Measurements from ENCODE around the gene ADGRD1. TPM values are rescaled to one million over a fixed set of nuclear protein-coding genes. Genes with fewer than 3 reads are reported as not detected.
A peak's percentile ranks its signal among the peaks of the same experiment; 100 is the strongest.
"Not testable (repeated sequence)": the region's sequence is repeated elsewhere in the genome, so short reads cannot be mapped to it uniquely, and the experiment has no call there.

ADGRD1 gene
- total RNA-seq, 1 donor from 2014 or later: 4.0 TPM

DNA sequence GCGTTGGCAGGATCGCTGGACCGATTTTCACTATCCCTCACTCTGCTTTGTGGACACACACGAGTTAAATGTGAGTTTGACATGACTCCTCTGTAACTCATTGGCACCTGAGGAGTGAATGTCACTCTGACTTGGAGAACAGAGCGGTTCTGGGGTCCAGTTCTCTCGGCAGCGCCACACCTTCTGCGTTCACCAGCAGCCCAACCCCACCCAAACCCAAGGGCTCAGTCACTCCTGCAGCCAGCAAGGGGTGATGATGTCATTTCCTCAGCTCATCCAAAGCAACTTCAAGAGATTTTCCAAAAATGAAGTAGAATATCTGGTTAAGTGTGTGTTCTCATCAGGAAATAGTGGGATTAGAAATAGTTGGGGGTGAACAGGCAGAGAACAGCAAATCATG lies 36.3 kb downstream of the ADGRD1 start:
- H3K27ac Mint-ChIP-seq: no peak overlapping the region
- TF ChIP-seq, protein P1, sequence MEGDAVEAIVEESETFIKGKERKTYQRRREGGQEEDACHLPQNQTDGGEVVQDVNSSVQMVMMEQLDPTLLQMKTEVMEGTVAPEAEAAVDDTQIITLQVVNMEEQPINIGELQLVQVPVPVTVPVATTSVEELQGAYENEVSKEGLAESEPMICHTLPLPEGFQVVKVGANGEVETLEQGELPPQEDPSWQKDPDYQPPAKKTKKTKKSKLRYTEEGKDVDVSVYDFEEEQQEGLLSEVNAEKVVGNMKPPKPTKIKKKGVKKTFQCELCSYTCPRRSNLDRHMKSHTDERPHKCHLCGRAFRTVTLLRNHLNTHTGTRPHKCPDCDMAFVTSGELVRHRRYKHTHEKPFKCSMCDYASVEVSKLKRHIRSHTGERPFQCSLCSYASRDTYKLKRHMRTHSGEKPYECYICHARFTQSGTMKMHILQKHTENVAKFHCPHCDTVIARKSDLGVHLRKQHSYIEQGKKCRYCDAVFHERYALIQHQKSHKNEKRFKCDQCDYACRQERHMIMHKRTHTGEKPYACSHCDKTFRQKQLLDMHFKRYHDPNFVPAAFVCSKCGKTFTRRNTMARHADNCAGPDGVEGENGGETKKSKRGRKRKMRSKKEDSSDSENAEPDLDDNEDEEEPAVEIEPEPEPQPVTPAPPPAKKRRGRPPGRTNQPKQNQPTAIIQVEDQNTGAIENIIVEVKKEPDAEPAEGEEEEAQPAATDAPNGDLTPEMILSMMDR (IDR thresholded peaks at IDR 0.05; ENCODE audit: unreplicated experiment): no peak
- no peaks in the 10 kb centered on the region for H3K9me3 Mint-ChIP-seq (ENCODE audit: low read depth)
- peaks cover 9% of the 10 kb centered on the region for H3K4me1 Mint-ChIP-seq (ENCODE audit: low read depth)
- peaks cover 3% of the 10 kb centered on the region for H3K27me3 Mint-ChIP-seq
- H3K4me3 Mint-ChIP-seq (ENCODE audit: low read depth): no peak overlapping the region
- H3K36me3 Mint-ChIP-seq (ENCODE audit: insufficient read depth): no peaks in the 10 kb centered on the region
- DNase-seq (ENCODE audit: low spot score, unreplicated experiment): no peak

DNA sequence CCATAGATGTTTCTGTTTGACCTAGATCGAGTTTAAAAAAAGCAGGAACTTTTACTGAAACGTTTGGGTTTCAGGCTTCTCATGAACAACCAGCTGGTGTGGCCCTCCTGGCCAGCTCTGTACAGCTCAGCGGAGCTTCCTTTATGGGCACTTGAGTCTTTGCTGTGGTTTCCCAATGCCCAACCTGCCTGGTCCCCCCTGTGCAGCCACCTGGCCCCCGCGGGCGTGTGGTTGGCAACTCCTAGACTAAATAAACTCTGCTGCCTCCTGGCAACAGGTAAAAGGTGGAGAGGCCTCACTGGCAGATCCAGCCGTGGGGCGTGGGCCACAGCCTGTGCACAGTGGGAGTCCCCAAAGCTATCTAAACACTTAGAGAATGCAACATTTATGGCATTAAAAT lies 38.7 kb downstream of the ADGRD1 start:
- Mint-ChIP-seq H3K9me3 (ENCODE audit: low read depth) (no peaks in the 10 kb centered on the region), H3K4me3 (ENCODE audit: low read depth) (no peak overlapping the region), H3K27me3 (peaks cover under 1% of the 10 kb centered on the region), H3K27ac (no peak overlapping the region), H3K36me3 (ENCODE audit: insufficient read depth) (no peaks in the 10 kb centered on the region), H3K4me1 (ENCODE audit: low read depth) (peaks cover 4% of the 10 kb centered on the region)
- no peak for DNase-seq (ENCODE audit: low spot score, unreplicated experiment)
- TF ChIP-seq, protein P1 (IDR thresholded peaks at IDR 0.05; ENCODE audit: unreplicated experiment): no peak

- Mint-ChIP-seq H3K4me3 (ENCODE audit: low read depth) (no peak overlapping the region), H3K36me3 (ENCODE audit: insufficient read depth) (no peaks in the 10 kb centered on the region), H3K9me3 (ENCODE audit: low read depth) (no peaks in the 10 kb centered on the region), H3K4me1 (ENCODE audit: low read depth) (peaks cover 3% of the 10 kb centered on the region), H3K27me3 (no peaks in the 10 kb centered on the region), H3K27ac (no peak overlapping the region)
- DNase-seq (ENCODE audit: low spot score, unreplicated experiment): no peak
- TF ChIP-seq, protein P1 (IDR thresholded peaks at IDR 0.05; ENCODE audit: unreplicated experiment): no peak
These were observed 39.4 kb downstream of the ADGRD1 start for GRCh38 chr12:130992979-130993538.

- H3K9me3 Mint-ChIP-seq (ENCODE audit: low read depth): peaks cover 1% of the 10 kb centered on the region
- TF ChIP-seq, protein P1 (IDR thresholded peaks at IDR 0.05; ENCODE audit: unreplicated experiment): no peak
- peaks cover 3% of the 10 kb centered on the region for H3K4me1 Mint-ChIP-seq (ENCODE audit: low read depth)
- no peak for DNase-seq (ENCODE audit: low spot score, unreplicated experiment)
- peaks cover 4% of the 10 kb centered on the region for H3K36me3 Mint-ChIP-seq (ENCODE audit: insufficient read depth)
- no peak overlapping the region for H3K27ac Mint-ChIP-seq
- no peak overlapping the region for H3K4me3 Mint-ChIP-seq (ENCODE audit: low read depth)
- H3K27me3 Mint-ChIP-seq: no peaks in the 10 kb centered on the region
These were observed 40.3 kb downstream of the ADGRD1 start for GRCh38 chr12:130993759-130994670.

DNA sequence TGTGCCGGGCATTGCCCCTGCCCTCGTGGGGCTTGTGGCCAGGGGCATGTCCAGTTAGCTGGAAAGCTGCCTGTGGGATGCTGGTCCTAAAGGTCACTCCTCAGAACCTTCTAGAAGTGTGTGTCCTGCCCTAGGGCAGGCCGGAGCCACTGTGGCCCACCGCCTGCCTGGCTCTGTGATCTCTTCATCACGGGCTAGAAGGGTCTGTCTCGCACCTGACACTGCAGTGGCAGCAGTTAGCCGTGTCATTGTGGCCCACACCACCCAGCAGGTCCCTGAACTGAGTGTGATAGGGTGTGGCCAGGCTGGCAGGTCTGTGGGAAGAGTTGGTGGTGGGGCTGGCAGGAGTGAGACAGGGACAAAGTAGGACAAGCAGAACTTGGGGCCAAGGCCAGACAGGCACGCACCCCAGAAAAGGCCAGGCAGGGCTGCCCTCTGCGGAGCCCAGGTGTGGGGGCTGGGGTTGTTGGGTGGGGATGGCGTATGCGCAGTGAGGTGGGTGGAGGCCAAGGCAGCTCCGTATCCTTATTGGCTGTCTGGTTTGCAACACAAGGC lies 41.2 kb downstream of the ADGRD1 start:
- H3K9me3 Mint-ChIP-seq (ENCODE audit: low read depth): peaks cover 6% of the 10 kb centered on the region
- no peak overlapping the region for H3K4me3 Mint-ChIP-seq (ENCODE audit: low read depth)
- DNase-seq (ENCODE audit: low spot score, unreplicated experiment): no peak
- H3K36me3 Mint-ChIP-seq (ENCODE audit: insufficient read depth): peaks cover 8% of the 10 kb centered on the region
- TF ChIP-seq, protein P1 (IDR thresholded peaks at IDR 0.05; ENCODE audit: unreplicated experiment): no peak
- peak overlapping the region; percentile 69 for H3K27ac Mint-ChIP-seq
- H3K4me1 Mint-ChIP-seq (ENCODE audit: low read depth): peaks cover 3% of the 10 kb centered on the region
- H3K27me3 Mint-ChIP-seq: no peaks in the 10 kb centered on the region

GRCh38 chr12:130995386-130995969 lies 41.8 kb downstream of the ADGRD1 start:
- H3K27me3 Mint-ChIP-seq; H3K36me3 Mint-ChIP-seq (ENCODE audit: insufficient read depth); H3K4me1 Mint-ChIP-seq (ENCODE audit: low read depth); DNase-seq (ENCODE audit: low spot score, unreplicated experiment); H3K9me3 Mint-ChIP-seq (ENCODE audit: low read depth); H3K4me3 Mint-ChIP-seq (ENCODE audit: low read depth): not testable (repeated sequence)
- peak overlapping the region; percentile 69 for H3K27ac Mint-ChIP-seq
